ENCODE measurements around the gene KHDRBS1. TPM values are rescaled to one million over a fixed set of nuclear protein-coding genes. Genes with fewer than 3 reads are reported as not detected.
"Not testable (repeated sequence)": the region's sequence is repeated elsewhere in the genome, so short reads cannot be mapped to it uniquely, and the experiment has no call there.

The KHDRBS1 gene
- total and polyA plus RNA-seq, 2 of the 13 experiments (the other 11 are each of a cell fraction or from before 2014, with no cell fraction given): 25.1 to 39.0 TPM

- no peak for TF ChIP-seq FOXM1 (CRISPR knock-in tag; IDR thresholded peaks at IDR 0.05)
- TF ChIP-seq ZMYM2 (CRISPR knock-in tag; IDR thresholded peaks at IDR 0.05): no peak
- TF ChIP-seq ZNF569 (CRISPR knock-in tag; IDR thresholded peaks at IDR 0.05; ENCODE audit: borderline replicate concordance): no peak
- no peak for TF ChIP-seq KDM6A (CRISPR knock-in tag; IDR thresholded peaks at IDR 0.05; ENCODE audit: low read depth)
- TF ChIP-seq, protein P1, sequence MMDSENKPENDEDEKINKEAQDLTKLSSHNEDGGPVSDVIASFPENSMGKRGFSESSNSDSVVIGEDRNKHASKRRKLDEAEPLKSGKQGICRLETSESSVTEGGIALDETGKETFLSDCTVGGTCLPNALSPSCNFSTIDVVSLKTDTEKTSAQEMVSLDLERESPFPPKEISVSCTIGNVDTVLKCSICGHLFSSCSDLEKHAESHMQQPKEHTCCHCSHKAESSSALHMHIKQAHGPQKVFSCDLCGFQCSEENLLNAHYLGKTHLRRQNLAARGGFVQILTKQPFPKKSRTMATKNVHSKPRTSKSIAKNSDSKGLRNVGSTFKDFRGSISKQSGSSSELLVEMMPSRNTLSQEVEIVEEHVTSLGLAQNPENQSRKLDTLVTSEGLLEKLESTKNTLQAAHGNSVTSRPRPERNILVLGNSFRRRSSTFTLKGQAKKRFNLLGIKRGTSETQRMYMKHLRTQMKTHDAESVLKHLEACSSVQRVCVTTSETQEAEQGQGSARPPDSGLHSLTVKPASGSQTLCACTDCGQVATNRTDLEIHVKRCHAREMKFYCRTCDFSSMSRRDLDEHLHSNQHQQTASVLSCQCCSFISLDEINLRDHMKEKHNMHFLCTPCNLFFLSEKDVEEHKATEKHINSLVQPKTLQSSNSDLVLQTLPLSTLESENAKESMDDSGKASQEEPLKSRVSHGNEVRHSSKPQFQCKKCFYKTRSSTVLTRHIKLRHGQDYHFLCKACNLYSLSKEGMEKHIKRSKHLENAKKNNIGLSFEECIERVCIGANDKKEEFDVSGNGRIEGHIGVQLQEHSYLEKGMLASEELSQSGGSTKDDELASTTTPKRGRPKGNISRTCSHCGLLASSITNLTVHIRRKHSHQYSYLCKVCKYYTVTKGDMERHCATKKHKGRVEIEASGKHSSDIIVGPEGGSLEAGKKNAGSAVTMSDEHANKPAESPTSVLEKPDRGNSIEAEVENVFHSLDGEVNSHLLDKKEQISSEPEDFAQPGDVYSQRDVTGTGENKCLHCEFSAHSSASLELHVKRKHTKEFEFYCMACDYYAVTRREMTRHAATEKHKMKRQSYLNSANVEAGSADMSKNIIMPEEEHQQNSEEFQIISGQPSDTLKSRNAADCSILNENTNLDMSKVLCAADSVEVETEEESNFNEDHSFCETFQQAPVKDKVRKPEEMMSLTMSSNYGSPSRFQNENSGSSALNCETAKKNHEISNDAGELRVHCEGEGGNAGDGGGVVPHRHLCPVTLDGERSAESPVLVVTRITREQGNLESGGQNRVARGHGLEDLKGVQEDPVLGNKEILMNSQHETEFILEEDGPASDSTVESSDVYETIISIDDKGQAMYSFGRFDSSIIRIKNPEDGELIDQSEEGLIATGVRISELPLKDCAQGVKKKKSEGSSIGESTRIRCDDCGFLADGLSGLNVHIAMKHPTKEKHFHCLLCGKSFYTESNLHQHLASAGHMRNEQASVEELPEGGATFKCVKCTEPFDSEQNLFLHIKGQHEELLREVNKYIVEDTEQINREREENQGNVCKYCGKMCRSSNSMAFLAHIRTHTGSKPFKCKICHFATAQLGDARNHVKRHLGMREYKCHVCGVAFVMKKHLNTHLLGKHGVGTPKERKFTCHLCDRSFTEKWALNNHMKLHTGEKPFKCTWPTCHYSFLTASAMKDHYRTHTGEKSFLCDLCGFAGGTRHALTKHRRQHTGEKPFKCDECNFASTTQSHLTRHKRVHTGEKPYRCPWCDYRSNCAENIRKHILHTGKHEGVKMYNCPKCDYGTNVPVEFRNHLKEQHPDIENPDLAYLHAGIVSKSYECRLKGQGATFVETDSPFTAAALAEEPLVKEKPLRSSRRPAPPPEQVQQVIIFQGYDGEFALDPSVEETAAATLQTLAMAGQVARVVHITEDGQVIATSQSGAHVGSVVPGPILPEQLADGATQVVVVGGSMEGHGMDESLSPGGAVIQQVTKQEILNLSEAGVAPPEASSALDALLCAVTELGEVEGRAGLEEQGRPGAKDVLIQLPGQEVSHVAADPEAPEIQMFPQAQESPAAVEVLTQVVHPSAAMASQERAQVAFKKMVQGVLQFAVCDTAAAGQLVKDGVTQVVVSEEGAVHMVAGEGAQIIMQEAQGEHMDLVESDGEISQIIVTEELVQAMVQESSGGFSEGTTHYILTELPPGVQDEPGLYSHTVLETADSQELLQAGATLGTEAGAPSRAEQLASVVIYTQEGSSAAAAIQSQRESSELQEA (CRISPR knock-in tag; IDR thresholded peaks at IDR 0.05; ENCODE audit: not compliant biosample characterization): no peak
- TF ChIP-seq, protein P2, sequence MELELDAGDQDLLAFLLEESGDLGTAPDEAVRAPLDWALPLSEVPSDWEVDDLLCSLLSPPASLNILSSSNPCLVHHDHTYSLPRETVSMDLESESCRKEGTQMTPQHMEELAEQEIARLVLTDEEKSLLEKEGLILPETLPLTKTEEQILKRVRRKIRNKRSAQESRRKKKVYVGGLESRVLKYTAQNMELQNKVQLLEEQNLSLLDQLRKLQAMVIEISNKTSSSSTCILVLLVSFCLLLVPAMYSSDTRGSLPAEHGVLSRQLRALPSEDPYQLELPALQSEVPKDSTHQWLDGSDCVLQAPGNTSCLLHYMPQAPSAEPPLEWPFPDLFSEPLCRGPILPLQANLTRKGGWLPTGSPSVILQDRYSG (CRISPR knock-in tag; IDR thresholded peaks at IDR 0.05): no peak
- TF ChIP-seq, protein P3, sequence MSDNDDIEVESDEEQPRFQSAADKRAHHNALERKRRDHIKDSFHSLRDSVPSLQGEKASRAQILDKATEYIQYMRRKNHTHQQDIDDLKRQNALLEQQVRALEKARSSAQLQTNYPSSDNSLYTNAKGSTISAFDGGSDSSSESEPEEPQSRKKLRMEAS (IDR thresholded peaks at IDR 0.05): no peak
These were observed 68.4 kb downstream of the KHDRBS1 start (continued) for GRCh38 chr1:32082022-32082421.

GRCh38 chr1:32086381-32086780 lies 72.7 kb downstream of the KHDRBS1 start:
- H3K9me3 ChIP-seq (ENCODE audit: low read length); intact Hi-C loops (cut with micrococcal nuclease; ENCODE audit: unreplicated experiment); POLR2A ChIA-PET; H3K4me1 ChIP-seq (ENCODE audit: insufficient read depth, low read length); ATAC-seq; CTCF ChIA-PET (ENCODE audit: low intra/inter-chr PET ratio, low total read pairs); H3K9ac ChIP-seq (ENCODE audit: insufficient read depth, low read depth, low read length); H4K20me1 ChIP-seq (ENCODE audit: insufficient read depth, low read length); H3K79me2 ChIP-seq (ENCODE audit: insufficient read depth, low read length); BruUV-seq (replicated peaks); H3K27ac ChIP-seq (ENCODE audit: extremely low read length, insufficient read depth, low read length); H3K4me3 ChIP-seq (replicated peaks in 1 of 3; ENCODE audit: insufficient read depth in 1 of 3, low read depth in 2 of 3, low read length in 3 of 3); H3K27me3 ChIP-seq (ENCODE audit: control insufficient read depth in 1 of 2, insufficient read depth in 2 of 2, low read length in 2 of 2); FAIRE-seq; H2AFZ ChIP-seq (ENCODE audit: low read length); H3K4me2 ChIP-seq (ENCODE audit: low read depth, low read length); in situ Hi-C loops (cut with HindIII; ENCODE audit: extremely low pct_ligation_motif_present, low pct_unique_long_range_greater_than_20kb); DNase-seq (ENCODE audit: low spot score): not testable (repeated sequence)
- H3K36me3 ChIP-seq (replicated peaks in 1 of 2; ENCODE audit: control insufficient read depth in 1 of 2, insufficient read depth in 2 of 2, low read length in 2 of 2): peaks cover 3 to 10% of the 10 kb centered on the region in 2 experiments; a peak in 2 of 5 replicates
- 88% methylated on average over 2 of the region's 2 CpGs for WGBS (ENCODE audit: low lambda C conversion rate)
